Smooth muscle cell (in vitro differentiated cells): ENCODE data around the gene RIOK1. TPM values are rescaled to one million over a fixed set of nuclear protein-coding genes. Genes with fewer than 3 reads are reported as not detected.

Source experiments
- DNase-seq: peaks from one replicate; lab custom pipeline; 2025; ENCODE audit not compliant: unreplicated experiment; lab: John Stamatoyannopoulos, UW
- H2AFZ ChIP-seq: fragments of 200-600 bp; sonication (generic); 2 replicates; pipeline ENCODE4 v1.6.0; 2016; ENCODE audit warnings: antibody characterized with exemption, low read depth, mild to moderate bottlenecking
- H3F3A ChIP-seq: fragments of 200-600 bp; sonication (generic); 2 replicates; pipeline ENCODE4 v1.6.0; 2017; ENCODE audit warnings: antibody characterized with exemption, low read depth
- H3K27ac ChIP-seq: fragments of 200-600 bp; sonication (generic); 2 replicates; pipeline ENCODE4 v1.5.1; 2016; ENCODE audit warnings: low read depth, mild to moderate bottlenecking
- H3K27me3 ChIP-seq: fragments of 200-600 bp; sonication (generic); 2 replicates; pipeline ENCODE4 v1.6.1; 2016; ENCODE audit warnings: low read depth, mild to moderate bottlenecking
- H3K36me3 ChIP-seq: fragments of 200-600 bp; sonication (generic); 2 replicates; pipeline ENCODE4 v1.5.1; 2016; ENCODE audit warnings: low read depth
- H3K4me1 ChIP-seq: fragments of 200-600 bp; sonication (generic); 2 replicates; pipeline ENCODE4 v1.5.1; 2016; ENCODE audit warnings: low read depth
- H3K4me2 ChIP-seq: fragments of 200-600 bp; sonication (generic); 2 replicates; pipeline ENCODE4 v1.6.0; 2016; ENCODE audit warnings: mild to moderate bottlenecking
- H3K4me3 ChIP-seq: fragments of 200-600 bp; sonication (generic); 2 replicates; pipeline ENCODE4 v1.5.1; 2016; ENCODE audit warnings: mild to moderate bottlenecking
- H3K79me2 ChIP-seq: fragments of 200-600 bp; sonication (generic); 2 replicates; pipeline ENCODE4 v1.6.0; 2016; ENCODE audit warnings: low read depth, mild to moderate bottlenecking
- H3K9ac ChIP-seq: fragments of 200-600 bp; sonication (generic); 2 replicates; pipeline ENCODE4 v1.6.0; 2016; ENCODE audit warnings: low read depth
- H3K9me3 ChIP-seq: fragments of 200-600 bp; sonication (generic); replicated peaks from 2 replicates; pipeline ENCODE4 v1.5.1; 2016; ENCODE audit warnings: low read depth
- H4K20me1 ChIP-seq: fragments of 200-600 bp; sonication (generic); 2 replicates; pipeline ENCODE4 v1.6.0; 2016; ENCODE audit warnings: low read depth
- WGBS: methylation state at CpG from one replicate; pipeline ENCODE4 v1.1.7; 2016; ENCODE audit warnings: low lambda C conversion rate; 5-methylcytosine and 5-hydroxymethylcytosine counted together
- polyA plus RNA-seq: library from polyadenylated mRNA; unstranded; fragments of >200 nt; fragmentation: Nextera tagmentation; extraction: Ambion mirVana; gene quantifications from 2 replicates; pipeline ENCODE4 v1.2.1, GENCODE V29; 2016
- total RNA-seq: library from RNA; depleted of rRNA; stranded (reverse); fragments of >200 nt; gene quantifications from 2 replicates; pipeline ENCODE4 v1.2.3, GENCODE V29; 2014
- TF ChIP-seq, protein P1 (sequence below): fragments of 200-600 bp; sonication (generic); IDR thresholded peaks from 2 replicates; pipeline ENCODE4 v1.5.1; 2017; ENCODE audit warnings: borderline replicate concordance, mild to moderate bottlenecking, antibody characterized with exemption; ENCODE audit not compliant: insufficient read depth, poor library complexity, severe bottlenecking

RIOK1 gene
- total and polyA plus RNA-seq, 2 experiments from 2014 or later = 12.4 TPM

DNA sequence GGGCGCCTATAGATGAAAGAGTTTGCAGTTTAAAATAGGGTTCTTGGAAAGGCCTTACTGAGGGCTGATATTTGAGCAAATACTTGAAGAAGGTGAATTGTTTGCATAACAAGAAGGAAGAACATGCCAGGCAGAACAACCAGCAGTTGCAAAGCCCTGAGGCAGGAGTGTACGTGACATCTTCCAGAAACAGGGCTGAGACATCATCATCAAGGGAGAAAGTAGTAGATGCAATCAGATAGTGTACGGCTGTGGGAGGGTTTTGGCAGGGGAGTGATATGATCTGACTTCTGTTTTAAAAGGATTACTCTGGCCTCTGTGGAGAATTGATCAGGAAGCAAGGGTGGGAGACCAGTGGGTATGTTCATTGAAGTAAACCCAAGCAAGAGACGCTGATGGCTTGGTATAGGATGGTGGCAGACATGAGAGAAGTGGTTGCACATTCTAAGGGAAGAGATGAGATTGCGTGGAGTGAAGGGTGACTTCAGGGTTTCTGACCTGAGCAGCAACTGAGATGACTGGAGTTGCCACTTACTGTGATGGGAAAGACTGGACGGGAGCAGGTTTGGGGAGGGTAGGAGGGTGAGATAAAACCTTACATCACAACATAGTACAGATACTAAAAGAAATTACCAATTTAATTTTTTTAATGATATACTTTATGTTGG, 28.8 kb downstream of the RIOK1 start:
- TF ChIP-seq, protein P1, sequence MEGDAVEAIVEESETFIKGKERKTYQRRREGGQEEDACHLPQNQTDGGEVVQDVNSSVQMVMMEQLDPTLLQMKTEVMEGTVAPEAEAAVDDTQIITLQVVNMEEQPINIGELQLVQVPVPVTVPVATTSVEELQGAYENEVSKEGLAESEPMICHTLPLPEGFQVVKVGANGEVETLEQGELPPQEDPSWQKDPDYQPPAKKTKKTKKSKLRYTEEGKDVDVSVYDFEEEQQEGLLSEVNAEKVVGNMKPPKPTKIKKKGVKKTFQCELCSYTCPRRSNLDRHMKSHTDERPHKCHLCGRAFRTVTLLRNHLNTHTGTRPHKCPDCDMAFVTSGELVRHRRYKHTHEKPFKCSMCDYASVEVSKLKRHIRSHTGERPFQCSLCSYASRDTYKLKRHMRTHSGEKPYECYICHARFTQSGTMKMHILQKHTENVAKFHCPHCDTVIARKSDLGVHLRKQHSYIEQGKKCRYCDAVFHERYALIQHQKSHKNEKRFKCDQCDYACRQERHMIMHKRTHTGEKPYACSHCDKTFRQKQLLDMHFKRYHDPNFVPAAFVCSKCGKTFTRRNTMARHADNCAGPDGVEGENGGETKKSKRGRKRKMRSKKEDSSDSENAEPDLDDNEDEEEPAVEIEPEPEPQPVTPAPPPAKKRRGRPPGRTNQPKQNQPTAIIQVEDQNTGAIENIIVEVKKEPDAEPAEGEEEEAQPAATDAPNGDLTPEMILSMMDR = no peak
- peak overlapping the region; percentile 2 for H3K9ac ChIP-seq
- H3K79me2 ChIP-seq = no peaks in the 10 kb centered on the region
- H3K9me3 ChIP-seq = no peaks in the 10 kb centered on the region
- H2AFZ ChIP-seq = no peak overlapping the region
- no peaks in the 10 kb centered on the region for H4K20me1 ChIP-seq
- H3K27me3 ChIP-seq = no peaks in the 10 kb centered on the region
- H3F3A ChIP-seq = no peaks in the 10 kb centered on the region
- no peak for DNase-seq
- H3K27ac ChIP-seq = peak overlapping the region; percentile 55
- no peak overlapping the region for H3K4me3 ChIP-seq
- 47% methylated on average over 6 of the region's 6 CpGs for WGBS
- peaks cover 13% of the 10 kb centered on the region for H3K4me1 ChIP-seq
- H3K4me2 ChIP-seq = no peak overlapping the region
- peaks cover 7% of the 10 kb centered on the region for H3K36me3 ChIP-seq

- TF ChIP-seq, protein P1 = no peak
- Histone ChIP-seq H3K4me3 (no peak overlapping the region), H2AFZ (no peak overlapping the region), H3K27ac (peak overlapping the region; percentile 55), H3K4me2 (no peak overlapping the region), H3K9me3 (no peaks in the 10 kb centered on the region), H4K20me1 (no peaks in the 10 kb centered on the region), H3K36me3 (peaks cover 6% of the 10 kb centered on the region), H3K4me1 (peaks cover 6% of the 10 kb centered on the region), H3K9ac (no peak overlapping the region), H3K79me2 (no peaks in the 10 kb centered on the region), H3K27me3 (no peaks in the 10 kb centered on the region), H3F3A (no peaks in the 10 kb centered on the region)
- WGBS = 31% methylated on average over 1 of the region's 1 CpG
- no peak for DNase-seq
Measured at GRCh38 chr6:7419065-7419464, 29.5 kb downstream of the RIOK1 start.

DNA sequence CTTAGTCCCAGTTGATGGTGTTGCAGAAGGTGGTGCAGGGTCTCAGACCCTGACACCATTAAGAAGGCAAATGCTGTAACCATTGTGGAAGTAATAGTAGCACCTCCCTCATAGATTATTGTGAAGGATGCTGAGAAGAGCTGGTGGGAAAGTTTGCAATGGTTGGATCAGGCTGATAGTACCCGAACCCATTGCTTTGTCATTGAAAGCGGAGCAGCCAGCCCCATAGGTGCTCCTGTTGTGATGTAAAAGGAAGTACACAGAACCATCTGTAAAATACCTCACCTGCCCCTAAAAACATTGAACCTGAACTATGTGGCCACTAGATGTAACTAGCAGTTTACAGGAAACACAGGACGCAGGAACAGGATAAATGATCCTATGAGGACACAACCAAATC, 31.5 kb downstream of the RIOK1 start:
- no peaks in the 10 kb centered on the region for H3K9me3 ChIP-seq
- no peaks in the 10 kb centered on the region for H3K4me1 ChIP-seq
- H3F3A ChIP-seq = no peaks in the 10 kb centered on the region
- no peak overlapping the region for H3K4me2 ChIP-seq
- no peaks in the 10 kb centered on the region for H4K20me1 ChIP-seq
- TF ChIP-seq, protein P1 = no peak
- WGBS = 98% methylated on average over 3 of the region's 3 CpGs
- DNase-seq = no peak
- H3K27me3 ChIP-seq = no peaks in the 10 kb centered on the region
- H2AFZ ChIP-seq = no peak overlapping the region
- H3K4me3 ChIP-seq = no peak overlapping the region
- H3K79me2 ChIP-seq = no peaks in the 10 kb centered on the region
- no peaks in the 10 kb centered on the region for H3K36me3 ChIP-seq
- no peak overlapping the region for H3K27ac ChIP-seq
- H3K9ac ChIP-seq = no peak overlapping the region

DNA sequence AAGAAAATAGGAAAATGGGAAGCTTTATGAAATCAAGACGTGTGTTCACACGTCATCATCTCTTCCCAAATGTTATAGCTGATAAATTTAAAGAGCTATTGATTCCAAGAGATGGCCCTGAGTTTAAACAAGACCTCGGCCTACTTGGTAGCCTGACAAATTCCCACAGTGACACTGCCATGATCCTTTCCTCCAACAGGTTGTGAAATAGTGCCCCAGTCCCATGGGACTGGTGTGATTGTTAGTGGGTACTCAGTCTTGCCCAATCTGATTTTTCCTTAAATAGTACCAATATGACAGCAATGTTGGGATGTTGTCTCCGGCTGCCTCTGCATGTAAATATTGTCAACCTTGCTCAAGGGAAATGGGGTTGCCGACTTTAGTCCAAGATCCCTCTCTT, 34.5 kb downstream of the RIOK1 start:
- 97% methylated on average over 5 of the region's 5 CpGs for WGBS
- no peak overlapping the region for H3K4me3 ChIP-seq
- no peaks in the 10 kb centered on the region for H3K27me3 ChIP-seq
- no peak for DNase-seq
- no peak overlapping the region for H3K4me2 ChIP-seq
- no peaks in the 10 kb centered on the region for H3K9me3 ChIP-seq
- no peak overlapping the region for H3K9ac ChIP-seq
- H3K4me1 ChIP-seq = no peaks in the 10 kb centered on the region
- H3K36me3 ChIP-seq = no peaks in the 10 kb centered on the region
- H2AFZ ChIP-seq = no peak overlapping the region
- no peak overlapping the region for H3K27ac ChIP-seq
- TF ChIP-seq, protein P1 = no peak
- no peaks in the 10 kb centered on the region for H4K20me1 ChIP-seq
- H3K79me2 ChIP-seq = no peaks in the 10 kb centered on the region
- peaks cover 5% of the 10 kb centered on the region for H3F3A ChIP-seq
